Stomach (tissue), 4 donors: Measurements from ENCODE around the gene RMND1.

Experiments
- CTCF ChIP-seq, 7 experiments: fragments of 450-650 bp in 4 of 7; fragments of 200-600 bp in 3 of 7; sonication (generic) in 3 of 7; IDR thresholded peaks; one replicate each; pipeline ENCODE4 v1.5.1; 2016 to 2019; ENCODE audit warnings: antibody characterized with exemption in 7 of 7, control low read depth in 2 of 7, mild to moderate bottlenecking in 1 of 7
- EP300 ChIP-seq: sonication (generic); formaldehyde crosslinking; IDR thresholded peaks from one replicate; pipeline ENCODE4 v1.6.1; 2017; ENCODE audit warnings: antibody characterized with exemption
- POLR2A ChIP-seq, 4 donors: fragments of 450-650 bp; IDR thresholded peaks; one replicate each; pipeline ENCODE4 v1.6.1; 2016; ENCODE audit warnings: antibody characterized with exemption in 4 of 4, control low read depth in 2 of 4, mild to moderate bottlenecking in 1 of 4, moderate library complexity in 1 of 4
- POLR2AphosphoS5 ChIP-seq, 3 donors: sonication (generic); formaldehyde crosslinking; IDR thresholded peaks; one replicate each; pipeline ENCODE4 v1.6.1; 2016; ENCODE audit warnings: antibody characterized with exemption in 3 of 3

GRCh38 chr6:151495380-151495779, 43.5 kb upstream of the RMND1 start:
- TF ChIP-seq POLR2A (IDR thresholded peaks at IDR 0.05) (no peak), POLR2AphosphoS5 (IDR thresholded peaks at IDR 0.05) (no peak), CTCF (IDR thresholded peaks at IDR 0.05) (no peak), EP300 (no peak)
